Testis (tissue), 2 donors: ENCODE data around the gene ADAMTSL1.

Experiments used
- POLR2A ChIP-seq: fragments of 450-650 bp; IDR thresholded peaks from one replicate; pipeline ENCODE4 v1.6.1; 2017; ENCODE audit warnings: antibody characterized with exemption, mild to moderate bottlenecking, moderate library complexity
- TF ChIP-seq, protein P1 (sequence below), 3 experiments: fragments of 450-650 bp in 2 of 3; fragments of 200-600 bp in 1 of 3; sonication (generic) in 1 of 3; IDR thresholded peaks; one replicate each; pipeline ENCODE4 v1.5.1; 2016 to 2019; ENCODE audit warnings: antibody characterized with exemption in 3 of 3, mild to moderate bottlenecking in 2 of 3, moderate library complexity in 1 of 3

DNA sequence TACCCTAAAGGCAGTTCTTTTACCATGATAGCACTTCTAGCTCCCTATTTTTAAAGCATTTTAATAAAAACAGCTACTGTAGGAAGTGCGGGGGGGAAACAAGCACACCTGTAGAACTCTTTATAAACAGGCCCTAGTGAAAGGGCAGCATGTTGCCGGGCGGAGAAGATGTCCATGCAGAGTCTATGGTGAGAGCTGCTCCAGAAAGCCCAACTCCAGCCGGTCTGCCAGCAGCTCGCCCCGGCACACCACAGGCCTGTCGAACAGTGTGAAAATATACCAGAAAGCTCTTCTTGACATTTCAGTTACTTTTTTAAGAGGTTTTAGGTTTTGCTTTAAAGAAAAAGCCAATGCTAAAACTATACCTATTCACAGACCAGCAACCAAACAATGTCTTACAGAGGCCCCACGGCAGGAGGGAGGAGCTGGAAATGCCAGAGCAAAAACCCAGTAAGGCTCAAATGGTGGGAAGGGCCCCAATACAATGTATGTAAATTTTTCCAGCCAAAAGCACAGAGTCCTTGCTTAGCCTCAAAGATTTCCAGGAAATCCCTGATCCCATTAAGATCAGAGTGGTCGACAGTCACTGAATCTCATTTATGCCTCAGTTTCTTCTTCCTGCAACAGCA lies 437.9 kb downstream of the ADAMTSL1 start:
- TF ChIP-seq, protein P1, sequence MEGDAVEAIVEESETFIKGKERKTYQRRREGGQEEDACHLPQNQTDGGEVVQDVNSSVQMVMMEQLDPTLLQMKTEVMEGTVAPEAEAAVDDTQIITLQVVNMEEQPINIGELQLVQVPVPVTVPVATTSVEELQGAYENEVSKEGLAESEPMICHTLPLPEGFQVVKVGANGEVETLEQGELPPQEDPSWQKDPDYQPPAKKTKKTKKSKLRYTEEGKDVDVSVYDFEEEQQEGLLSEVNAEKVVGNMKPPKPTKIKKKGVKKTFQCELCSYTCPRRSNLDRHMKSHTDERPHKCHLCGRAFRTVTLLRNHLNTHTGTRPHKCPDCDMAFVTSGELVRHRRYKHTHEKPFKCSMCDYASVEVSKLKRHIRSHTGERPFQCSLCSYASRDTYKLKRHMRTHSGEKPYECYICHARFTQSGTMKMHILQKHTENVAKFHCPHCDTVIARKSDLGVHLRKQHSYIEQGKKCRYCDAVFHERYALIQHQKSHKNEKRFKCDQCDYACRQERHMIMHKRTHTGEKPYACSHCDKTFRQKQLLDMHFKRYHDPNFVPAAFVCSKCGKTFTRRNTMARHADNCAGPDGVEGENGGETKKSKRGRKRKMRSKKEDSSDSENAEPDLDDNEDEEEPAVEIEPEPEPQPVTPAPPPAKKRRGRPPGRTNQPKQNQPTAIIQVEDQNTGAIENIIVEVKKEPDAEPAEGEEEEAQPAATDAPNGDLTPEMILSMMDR (IDR thresholded peaks at IDR 0.05), result no peak
- no peak for TF ChIP-seq POLR2A
